IPS-NIHi7 (cell line): ENCODE data around the gene DGAT2.

ENCODE experiments used
- DNase-seq: peaks from one replicate; pipeline ENCODE4 v3.0.0; 2012; ENCODE audit warnings: mixed read lengths; ENCODE audit errors: extremely low spot score

Gene DGAT2

DNA sequence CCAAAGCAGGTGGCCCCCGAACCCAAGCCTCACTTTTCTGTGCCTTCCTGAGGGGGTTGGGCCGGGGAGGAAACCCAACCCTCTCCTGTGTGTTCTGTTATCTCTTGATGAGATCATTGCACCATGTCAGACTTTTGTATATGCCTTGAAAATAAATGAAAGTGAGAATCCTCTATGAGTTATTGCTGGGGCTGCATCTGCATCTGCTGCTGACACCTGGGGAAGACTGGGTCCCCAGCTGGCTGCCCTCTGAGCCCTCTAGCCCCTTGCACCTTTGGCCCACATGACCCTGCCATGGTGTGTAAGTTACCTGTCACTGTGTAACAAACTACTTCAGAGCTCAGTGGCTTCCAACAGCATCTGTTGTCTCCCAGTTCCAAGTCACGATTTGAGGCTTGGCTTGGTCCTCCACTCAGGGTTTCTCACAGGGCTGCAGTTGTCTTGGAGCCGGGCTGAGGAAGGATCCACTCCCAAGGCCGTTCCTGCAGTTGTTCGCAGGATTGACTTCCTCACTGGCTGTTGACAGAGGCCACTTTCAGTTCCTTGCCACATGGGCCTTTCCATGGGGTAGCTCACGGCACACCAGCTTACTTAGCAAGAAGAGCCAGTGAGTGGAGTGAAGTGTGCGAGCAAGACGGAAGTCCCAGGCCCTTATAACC lies 32.9 kb downstream of the DGAT2 start:
- DNase-seq: no peak

- DNase-seq: no peak
These were observed 33.7 kb downstream of the DGAT2 start for GRCh38 chr11:75802021-75802912.

DNA sequence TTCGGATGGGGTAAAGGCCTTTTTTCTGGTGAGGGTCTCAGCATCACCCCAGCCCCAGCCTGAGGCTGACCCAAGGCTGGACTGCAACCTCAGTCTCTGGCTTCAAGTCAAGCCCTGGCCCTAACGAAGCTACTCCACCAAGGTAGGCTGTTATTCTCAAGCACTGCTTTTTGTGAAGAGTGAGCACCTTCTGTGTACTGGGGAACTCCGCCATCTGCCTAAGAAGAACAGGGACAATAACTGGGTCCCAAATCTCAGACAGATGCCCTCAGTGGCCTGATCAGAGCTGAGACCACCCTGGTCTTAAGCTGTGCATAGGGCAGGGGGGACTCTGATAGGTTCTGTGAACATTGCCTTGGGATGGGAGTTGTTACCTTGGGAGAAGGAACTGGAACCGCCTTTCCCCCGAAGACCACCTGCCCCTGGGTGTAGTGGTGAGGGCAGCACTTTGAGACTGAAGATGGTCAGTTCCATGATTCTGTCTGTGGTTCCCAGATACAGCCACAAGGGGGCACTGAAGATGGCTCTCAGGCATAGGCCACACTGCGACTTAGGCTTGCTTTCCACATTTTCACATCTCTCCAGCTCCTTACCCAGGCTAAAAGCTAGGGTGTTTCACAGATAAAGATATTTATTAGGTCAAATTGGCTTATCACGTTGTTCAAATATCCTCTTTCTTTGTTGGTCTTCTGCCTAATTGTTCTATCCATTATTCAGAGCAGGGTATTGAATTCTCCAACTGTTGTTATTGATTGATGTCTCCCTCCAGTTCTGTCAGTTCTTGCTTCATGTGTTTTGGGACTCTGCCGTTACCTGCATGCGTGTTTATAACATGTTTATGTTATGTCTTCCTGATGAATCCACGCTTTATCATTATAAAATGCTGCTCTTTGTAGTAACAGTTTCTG lies 34.6 kb downstream of the DGAT2 start:
- peak; percentile 90 for DNase-seq

DNA sequence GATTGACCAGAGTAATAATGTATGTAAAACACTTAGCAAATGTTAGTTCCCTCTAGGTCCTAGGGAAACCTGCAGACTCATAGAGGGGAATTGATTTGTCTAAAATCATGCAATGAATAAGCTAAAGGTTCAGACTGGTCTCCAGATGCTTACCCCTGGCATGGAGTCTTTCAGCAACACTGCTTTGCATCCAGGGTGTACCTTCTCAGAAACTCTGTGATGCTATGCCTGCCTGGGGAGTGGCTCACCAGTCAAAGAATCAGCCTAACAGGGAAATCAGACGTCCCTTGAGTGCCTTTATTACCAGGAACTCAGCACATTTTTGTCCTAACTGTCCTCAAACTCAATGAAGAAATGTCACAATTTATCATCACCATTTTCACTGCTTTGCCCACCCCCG lies 40.5 kb downstream of the DGAT2 start:
- no peak for DNase-seq

DNA sequence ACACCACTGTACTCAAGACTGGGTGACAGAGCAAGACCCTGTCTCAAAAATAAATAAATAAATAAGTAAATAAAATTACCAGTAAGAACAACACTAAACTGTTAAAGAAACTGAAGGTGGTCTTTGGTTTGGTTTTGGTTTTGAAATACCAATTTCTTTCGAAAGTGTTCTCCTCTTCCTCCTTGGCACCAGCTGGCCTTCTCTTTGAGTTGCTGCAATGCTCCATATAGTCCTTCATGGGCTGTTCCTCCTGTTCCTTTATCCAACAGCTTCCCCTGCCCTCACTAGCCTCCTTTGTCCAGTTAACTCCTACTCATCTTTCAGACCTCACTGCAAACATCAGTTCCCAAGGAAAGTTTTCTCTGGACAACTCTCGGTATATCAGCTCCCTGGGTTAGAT lies 41.4 kb downstream of the DGAT2 start:
- no peak for DNase-seq

GRCh38 chr11:75810637-75811390 lies 42.2 kb downstream of the DGAT2 start:
- DNase-seq: no peak

GRCh38 chr11:75811485-75811884 lies 42.9 kb downstream of the DGAT2 start:
- DNase-seq: no peak

GRCh38 chr11:75812542-75813040 lies 44.0 kb downstream of the DGAT2 start:
- peak; percentile 18 for DNase-seq

GRCh38 chr11:75813124-75813523 lies 44.5 kb downstream of the DGAT2 start:
- no peak for DNase-seq

- DNase-seq: no peak
These were observed 45.1 kb downstream of the DGAT2 start for GRCh38 chr11:75813622-75814039.

GRCh38 chr11:75814363-75814676 lies 45.7 kb downstream of the DGAT2 start:
- DNase-seq: no peak

DNA sequence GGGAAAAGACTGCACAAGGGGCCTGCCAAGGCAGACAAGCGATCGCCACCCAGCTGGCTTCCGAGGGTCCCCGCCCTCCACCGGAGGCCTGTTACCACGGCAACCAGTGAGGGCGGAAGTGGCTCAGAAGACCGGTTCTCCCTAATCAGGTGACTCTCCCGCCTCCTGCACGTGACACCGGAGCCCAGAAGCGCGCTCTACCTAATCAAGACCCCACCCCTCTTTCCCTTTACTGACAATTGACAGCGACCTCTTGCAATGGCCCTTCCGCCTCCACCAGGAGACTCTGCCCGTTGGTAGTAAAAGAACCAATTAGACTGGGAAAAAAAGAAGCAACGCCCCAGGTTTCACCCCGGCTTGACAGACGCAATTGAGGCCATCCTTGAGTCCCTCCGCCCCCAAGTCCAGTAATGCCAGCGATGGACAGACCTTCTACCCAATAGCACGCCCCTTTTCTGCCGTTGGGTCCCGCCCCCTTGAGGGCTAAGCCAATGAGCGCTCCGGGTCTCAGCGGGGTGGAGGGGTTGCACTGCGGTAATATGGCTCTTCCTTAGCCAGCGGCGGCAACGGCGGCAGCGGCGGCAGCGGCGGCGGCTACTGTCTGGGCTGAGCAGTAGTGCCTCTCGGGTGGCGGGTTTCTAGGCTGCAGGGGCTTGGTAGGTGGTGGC lies 46.2 kb downstream of the DGAT2 start, which contains the start of gene UVRAG:
UVRAG (plus strand) TSS at position 534 of the 668 bp plus-strand sequence. CDS start 198 bp downstream, outside the sequence.
- peak; percentile 98 for DNase-seq

DNA sequence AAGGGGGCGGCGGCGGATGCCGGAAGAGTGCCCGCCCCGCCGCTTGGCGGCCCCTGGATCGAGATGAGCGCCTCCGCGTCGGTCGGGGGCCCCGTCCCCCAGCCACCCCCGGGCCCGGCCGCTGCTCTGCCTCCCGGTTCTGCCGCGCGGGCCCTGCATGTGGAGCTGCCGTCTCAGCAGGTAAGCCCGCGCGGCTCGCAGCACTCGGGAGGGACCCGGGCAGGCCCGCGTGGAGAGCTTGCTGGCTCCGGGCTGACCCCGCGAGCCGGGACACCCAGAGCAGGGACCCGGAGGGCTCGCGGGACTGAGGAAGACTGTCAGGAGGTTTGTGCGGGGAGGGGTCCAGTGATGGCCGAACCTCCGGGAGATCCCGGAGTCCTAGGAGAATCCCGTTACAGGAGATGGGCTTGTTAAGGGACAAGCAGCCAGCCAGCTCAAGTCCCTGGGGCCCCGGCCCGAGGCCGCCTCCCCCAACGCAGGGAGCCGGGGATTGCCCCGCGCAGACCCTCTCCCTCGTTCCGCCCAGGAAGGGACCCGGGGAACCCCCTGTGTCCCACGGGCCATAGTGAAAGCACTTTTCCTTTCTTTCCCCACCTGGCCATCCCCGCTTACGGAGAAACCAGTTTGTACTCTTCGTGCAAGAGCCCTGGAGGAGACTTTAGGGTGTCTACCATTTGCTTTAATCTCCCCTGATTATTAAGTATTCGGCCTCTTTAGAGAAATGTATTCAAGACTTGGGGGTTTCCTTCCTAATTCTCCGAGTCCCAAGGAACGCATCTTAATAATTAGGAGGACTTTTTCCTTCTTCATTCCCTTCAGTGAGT lies 47.0 kb downstream of the DGAT2 start:
- peak; percentile 61 for DNase-seq

GRCh38 chr11:75816561-75817239 lies 48.1 kb downstream of the DGAT2 start:
- DNase-seq: no peak

DNA sequence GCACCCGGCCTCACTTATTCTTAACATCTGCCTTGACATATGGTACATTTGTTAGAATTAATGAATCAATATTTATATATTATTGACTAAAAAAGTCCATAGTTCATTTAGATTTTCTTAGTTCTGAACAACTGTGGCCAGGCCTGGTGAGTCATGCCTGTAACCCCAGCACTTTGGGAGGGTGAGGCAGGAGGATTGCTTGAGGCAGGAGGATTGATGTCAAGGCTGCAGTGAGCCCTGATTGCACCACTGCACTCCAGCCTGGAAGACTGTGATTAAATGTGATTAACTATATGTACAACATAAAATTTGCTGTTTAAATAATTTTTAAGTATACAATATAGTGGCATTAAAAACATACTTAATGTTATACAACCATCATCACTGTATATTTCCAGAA lies 52.1 kb downstream of the DGAT2 start:
- DNase-seq: no peak

DNA sequence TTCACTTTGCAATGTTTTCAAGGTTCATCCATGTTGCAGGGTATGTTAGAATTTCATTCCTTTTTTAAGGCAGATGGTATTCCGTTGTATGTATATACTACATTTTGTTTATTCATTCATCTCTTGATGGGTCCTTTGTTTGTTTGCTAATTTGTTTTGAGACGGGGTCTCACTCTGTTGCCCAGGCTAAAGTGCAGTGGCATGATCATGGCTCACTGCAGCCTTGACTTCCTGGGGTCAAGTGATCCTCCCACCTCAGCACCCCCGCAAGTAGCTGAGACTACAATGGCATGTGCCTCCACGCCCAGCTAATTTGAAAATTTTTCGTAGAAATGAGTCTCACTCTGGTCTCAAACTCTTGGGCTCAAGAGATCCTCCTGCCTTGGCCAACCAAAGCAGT lies 52.6 kb downstream of the DGAT2 start:
- DNase-seq: no peak

DNA sequence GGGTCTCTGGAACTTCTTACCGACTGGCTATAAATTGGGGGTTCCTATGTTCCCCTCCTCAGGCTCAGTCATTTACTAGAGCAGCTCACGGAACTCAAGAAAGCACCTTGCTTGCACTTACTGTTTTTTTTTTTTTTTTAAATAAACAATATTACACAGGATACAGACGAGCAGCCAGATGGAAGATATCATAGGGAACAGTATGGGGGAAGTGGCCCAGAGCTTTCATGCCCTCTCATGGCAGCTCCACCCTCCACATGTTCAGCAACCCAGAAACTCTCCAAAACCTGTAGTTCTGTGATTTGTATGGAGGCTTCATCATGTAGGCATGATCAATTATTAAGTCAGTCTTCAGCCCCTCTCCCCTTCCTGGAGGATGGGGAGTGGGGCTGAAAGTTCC lies 54.0 kb downstream of the DGAT2 start:
- DNase-seq: no peak

GRCh38 chr11:75823415-75823814 lies 54.8 kb downstream of the DGAT2 start:
- DNase-seq: no peak

DNA sequence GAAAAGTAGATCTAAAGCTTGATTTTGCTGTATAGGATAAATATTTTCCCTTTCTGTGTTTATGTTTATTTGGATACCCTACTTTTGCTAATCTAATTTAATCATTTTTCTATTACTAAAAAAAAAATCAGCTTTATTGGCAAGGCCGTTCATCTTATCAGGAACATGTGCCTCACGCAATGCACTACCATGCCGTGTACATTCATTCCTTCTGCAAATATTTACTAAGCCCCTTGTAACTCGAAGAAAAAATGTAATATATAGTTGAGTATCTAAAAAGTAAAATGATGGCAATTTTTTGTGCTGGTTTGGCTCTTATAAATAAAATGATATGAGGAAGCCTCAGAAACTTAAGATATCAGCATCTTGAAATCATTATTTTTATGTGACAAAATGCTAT lies 55.4 kb downstream of the DGAT2 start:
- DNase-seq: no peak
